K562 (cell line): ENCODE results near the gene OXSR1. TPM values are rescaled to one million over a fixed set of nuclear protein-coding genes. Genes with fewer than 3 reads are reported as not detected.
A peak's percentile ranks its signal among the peaks of the same experiment; 100 is the strongest.

Source experiments
- FOXJ3 ChIP-seq: sonication (generic); formaldehyde crosslinking; IDR thresholded peaks from 2 replicates; pipeline ENCODE4 v1.4.0; 2020; ENCODE audit warnings: mild to moderate bottlenecking, missing genetic modification reagents
- GATAD2B ChIP-seq: fragments of 450-650 bp; IDR thresholded peaks from 2 replicates; pipeline ENCODE4 v1.6.1; 2017; ENCODE audit warnings: mild to moderate bottlenecking, borderline replicate concordance
- HDAC1 ChIP-seq, 2 experiments: fragments of 450-650 bp; IDR thresholded peaks; 2 replicates each; pipeline ENCODE4 v1.6.1; 2016 to 2017; ENCODE audit warnings: inconsistent platforms in 1 of 2, mild to moderate bottlenecking in 1 of 2, moderate library complexity in 1 of 2
- MYC ChIP-seq, 2 experiments: fragments of 250-450 bp in 1 of 2; sonication (Bioruptor Pico) in 1 of 2; IDR thresholded peaks; 2 replicates each; pipeline versions ENCODE4 v1.5.1 to v1.6.1; 2012 to 2021; ENCODE audit warnings: low read depth in 2 of 2, borderline replicate concordance in 1 of 2, improper control_type of control experiment in 1 of 2, low read length in 1 of 2, mild to moderate bottlenecking in 1 of 2, moderate library complexity in 1 of 2
- PTRF ChIP-seq: fragments of 450-650 bp; IDR thresholded peaks from 2 replicates; pipeline ENCODE4 v1.6.1; 2016; ENCODE audit warnings: mild to moderate bottlenecking, missing genetic modification characterization, missing compliant biosample characterization
- PYGO2 ChIP-seq: fragments of 450-650 bp; IDR thresholded peaks from 2 replicates; pipeline ENCODE4 v1.6.1; 2016; ENCODE audit warnings: mild to moderate bottlenecking, missing genetic modification characterization, moderate library complexity, missing compliant biosample characterization
- RCOR1 ChIP-seq, 2 experiments: IDR thresholded peaks; 2 replicates each; pipeline ENCODE4 v1.6.1; 2012; ENCODE audit warnings: low read depth in 2 of 2, low read length in 2 of 2, borderline replicate concordance in 1 of 2, improper control_type of control experiment in 1 of 2
- TAF1 ChIP-seq: IDR thresholded peaks from 2 replicates; pipeline ENCODE4 v1.6.1; 2011; ENCODE audit warnings: mild to moderate bottlenecking, low read length, moderate library complexity; ENCODE audit not compliant: insufficient read depth, control insufficient read depth, severe bottlenecking; ENCODE audit errors: extremely low read depth
- TEAD1 ChIP-seq, 2 experiments: fragments of 450-650 bp in 1 of 2; sonication (generic) in 1 of 2; formaldehyde crosslinking; IDR thresholded peaks; 2 replicates each; pipeline versions ENCODE4 v1.4.0 to v1.8.0; 2020 to 2022; ENCODE audit warnings: mild to moderate bottlenecking in 2 of 2, missing genetic modification reagents in 1 of 2
- XRCC5 ChIP-seq: fragments of 200-400 bp; formaldehyde crosslinking; IDR thresholded peaks from 2 replicates; pipeline ENCODE4 v1.6.1; 2017; ENCODE audit warnings: low read depth, mild to moderate bottlenecking, low read length
- ZBTB8A ChIP-seq: fragments of 450-650 bp; IDR thresholded peaks from 2 replicates; pipeline ENCODE4 v1.6.1; 2018; ENCODE audit warnings: mild to moderate bottlenecking, moderate library complexity; ENCODE audit not compliant: partially characterized antibody
- ZNF174 ChIP-seq: fragments of 250-450 bp; sonication (Bioruptor Pico); IDR thresholded peaks from 2 replicates; pipeline ENCODE4 v1.4.0; 2020; ENCODE audit warnings: mild to moderate bottlenecking
- ZNF217 ChIP-seq: sonication (generic); formaldehyde crosslinking; IDR thresholded peaks from 2 replicates; pipeline ENCODE4 v1.8.0; 2022; ENCODE audit warnings: mild to moderate bottlenecking, missing genetic modification reagents
- ZNF253 ChIP-seq: fragments of 250-450 bp; sonication (Bioruptor Pico); conservative IDR thresholded peaks from 2 replicates; pipeline ENCODE4 v1.6.1; 2021; ENCODE audit warnings: mild to moderate bottlenecking
- ZNF436 ChIP-seq: fragments of 250-450, 450-650 bp; sonication (Bioruptor Pico); formaldehyde crosslinking; IDR thresholded peaks from 2 replicates; pipeline ENCODE4 v1.7.0; 2020; ENCODE audit warnings: mild to moderate bottlenecking
- ZNF76 ChIP-seq: fragments of 250-450 bp; sonication (Bioruptor Pico); IDR thresholded peaks from 2 replicates; pipeline ENCODE4 v1.4.0; 2020; ENCODE audit warnings: mild to moderate bottlenecking, moderate library complexity, borderline replicate concordance
- polyA plus RNA-seq, 8 experiments: library from polyadenylated mRNA; depleted of rRNA in 4 of 8; stranded (reverse) in 5 of 8; unstranded in 3 of 8; fragments of >200 nt; fragmentation: Nextera tagmentation in 2 of 8; fragmentation: Illumina TruSeq in 1 of 8; extraction: Ambion mirVana in 2 of 8; extraction: Trizol in 1 of 8; gene quantifications; 2 replicates each; pipeline versions ENCODE4 v1.2.1 to v1.2.3, GENCODE V29; 2011 to 2014; ENCODE audit warnings: inconsistent platforms in 1 of 8, missing spikeins in 1 of 8
- total RNA-seq, 7 experiments: library from RNA; depleted of rRNA in 6 of 7; stranded (reverse); fragments of >200 nt in 6 of 7; fragmentation: Illumina TruSeq in 2 of 7; extraction: Trizol in 2 of 7; gene quantifications; 2 replicates each; pipeline versions ENCODE4 v1.2.1 to v1.2.3, GENCODE V29; 2011 to 2021; ENCODE audit warnings: low replicate concordance in 1 of 7
- TF ChIP-seq, protein P1 (sequence below): fragments of 250-450 bp; sonication (Bioruptor Pico); IDR thresholded peaks from 2 replicates; pipeline ENCODE4 v1.5.0; 2021; ENCODE audit warnings: mild to moderate bottlenecking, borderline replicate concordance
- TF ChIP-seq, protein P2 (sequence below): fragments of 450-650 bp; IDR thresholded peaks from 2 replicates; pipeline ENCODE4 v1.6.1; 2017; ENCODE audit warnings: mild to moderate bottlenecking, moderate library complexity
- TF ChIP-seq, protein P3 (sequence below), 2 experiments: IDR thresholded peaks; 2 replicates each; pipeline ENCODE4 v1.6.1; 2011; ENCODE audit warnings: borderline replicate concordance in 1 of 2, control low read depth in 1 of 2, low read depth in 1 of 2, low read length in 1 of 2, mild to moderate bottlenecking in 1 of 2, mixed read lengths in 1 of 2, moderate library complexity in 1 of 2; ENCODE audit not compliant: insufficient read depth in 1 of 2, insufficient read length in 1 of 2, poor library complexity in 1 of 2, severe bottlenecking in 1 of 2; ENCODE audit errors: extremely low read depth in 1 of 2
- TF ChIP-seq, protein P4 (sequence below): fragments of 450-650 bp; formaldehyde crosslinking; IDR thresholded peaks from 2 replicates; pipeline ENCODE4 v1.4.0; 2020; ENCODE audit warnings: mild to moderate bottlenecking, moderate library complexity

Gene OXSR1
- total and polyA plus RNA-seq, 9 of the 15 experiments (the other 6 are each of a cell fraction or from before 2014, with no cell fraction given): 15.7 to 87.6 (median 48.7) TPM

DNA sequence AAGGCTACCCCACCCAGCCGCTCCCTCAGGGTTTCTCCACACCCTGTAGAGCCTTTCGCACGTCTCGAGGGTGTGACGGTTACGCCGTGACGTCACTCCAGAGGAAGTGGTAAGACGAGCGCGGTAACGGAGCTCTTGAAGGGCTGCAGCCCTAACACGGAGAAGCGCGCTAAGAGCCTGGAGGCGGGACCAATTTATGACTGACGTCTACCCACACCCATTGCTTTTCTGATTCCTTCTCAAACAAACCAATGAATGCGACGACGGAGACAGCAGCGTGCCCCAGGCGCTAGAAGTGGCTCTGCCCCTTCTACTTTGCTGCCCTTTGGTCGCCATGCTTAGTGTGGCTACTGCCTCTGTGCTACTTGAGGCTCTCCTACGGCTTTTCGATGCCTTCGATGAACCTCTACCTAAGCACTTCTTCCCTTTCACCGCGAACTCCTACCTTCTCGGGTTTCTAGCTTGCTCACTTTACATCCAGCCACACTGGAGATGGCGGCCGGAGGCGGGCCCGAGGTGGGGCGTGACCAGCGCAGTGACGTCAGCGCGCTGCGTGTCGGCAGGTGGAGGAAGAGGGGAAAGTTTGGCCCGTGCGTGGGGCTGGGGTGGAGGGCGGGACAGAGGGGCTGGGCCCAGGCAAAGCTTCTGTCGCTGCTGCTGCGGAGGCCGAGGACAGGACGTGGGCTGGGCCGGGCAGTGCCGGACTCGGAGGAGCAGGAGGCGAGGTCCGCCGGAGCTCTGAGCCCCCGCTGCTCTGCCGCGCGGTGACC is at the start of gene OXSR1 (continued):
- TF ChIP-seq, protein P1, sequence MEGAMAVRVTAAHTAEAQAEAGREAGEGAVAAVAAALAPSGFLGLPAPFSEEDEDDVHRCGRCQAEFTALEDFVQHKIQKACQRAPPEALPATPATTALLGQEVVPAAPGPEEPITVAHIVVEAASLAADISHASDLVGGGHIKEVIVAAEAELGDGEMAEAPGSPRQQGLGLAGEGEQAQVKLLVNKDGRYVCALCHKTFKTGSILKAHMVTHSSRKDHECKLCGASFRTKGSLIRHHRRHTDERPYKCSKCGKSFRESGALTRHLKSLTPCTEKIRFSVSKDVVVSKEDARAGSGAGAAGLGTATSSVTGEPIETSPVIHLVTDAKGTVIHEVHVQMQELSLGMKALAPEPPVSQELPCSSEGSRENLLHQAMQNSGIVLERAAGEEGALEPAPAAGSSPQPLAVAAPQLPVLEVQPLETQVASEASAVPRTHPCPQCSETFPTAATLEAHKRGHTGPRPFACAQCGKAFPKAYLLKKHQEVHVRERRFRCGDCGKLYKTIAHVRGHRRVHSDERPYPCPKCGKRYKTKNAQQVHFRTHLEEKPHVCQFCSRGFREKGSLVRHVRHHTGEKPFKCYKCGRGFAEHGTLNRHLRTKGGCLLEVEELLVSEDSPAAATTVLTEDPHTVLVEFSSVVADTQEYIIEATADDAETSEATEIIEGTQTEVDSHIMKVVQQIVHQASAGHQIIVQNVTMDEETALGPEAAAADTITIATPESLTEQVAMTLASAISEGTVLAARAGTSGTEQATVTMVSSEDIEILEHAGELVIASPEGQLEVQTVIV: no peak
- TF ChIP-seq ZNF217 (CRISPR knock-in tag) (no peak), XRCC5 (no peak; the same call in none of the 2 replicates), TEAD1 (CRISPR knock-in tag; IDR thresholded peaks at IDR 0.05) (0 out of 4 replicates have a peak, but pooled peaks of 1 of the 2 experiments have one; percentile 66), GATAD2B (peak; percentile 46; the same call in 1 of the 2 replicates), ZNF436 (no peak), MYC (IDR thresholded peaks at IDR 0.05; ENCODE audit: low read depth, low read length) (peak; percentile 76), MYC (CRISPR knock-in tag; IDR thresholded peaks at IDR 0.05; ENCODE audit: borderline replicate concordance, low read depth) (no peak), PTRF (tag) (no peak), FOXJ3 (CRISPR knock-in tag) (no peak), ZNF76 (no peak), TAF1 (peak; percentile 67), ZNF253 (no peak), HDAC1 (IDR thresholded peaks at IDR 0.05) (peak in 1 of 2 experiments; percentile 90; a peak in 1 of 4 replicates), ZBTB8A (no peak), RCOR1 (IDR thresholded peaks at IDR 0.05; ENCODE audit: borderline replicate concordance in 1 of 2, low read depth in 2 of 2, low read length in 2 of 2) (peak in 1 of 2 experiments; percentile 73; a peak in 2 of 4 replicates), ZNF174 (CRISPR knock-in tag) (no peak), PYGO2 (tag) (no peak)
- TF ChIP-seq, protein P2, sequence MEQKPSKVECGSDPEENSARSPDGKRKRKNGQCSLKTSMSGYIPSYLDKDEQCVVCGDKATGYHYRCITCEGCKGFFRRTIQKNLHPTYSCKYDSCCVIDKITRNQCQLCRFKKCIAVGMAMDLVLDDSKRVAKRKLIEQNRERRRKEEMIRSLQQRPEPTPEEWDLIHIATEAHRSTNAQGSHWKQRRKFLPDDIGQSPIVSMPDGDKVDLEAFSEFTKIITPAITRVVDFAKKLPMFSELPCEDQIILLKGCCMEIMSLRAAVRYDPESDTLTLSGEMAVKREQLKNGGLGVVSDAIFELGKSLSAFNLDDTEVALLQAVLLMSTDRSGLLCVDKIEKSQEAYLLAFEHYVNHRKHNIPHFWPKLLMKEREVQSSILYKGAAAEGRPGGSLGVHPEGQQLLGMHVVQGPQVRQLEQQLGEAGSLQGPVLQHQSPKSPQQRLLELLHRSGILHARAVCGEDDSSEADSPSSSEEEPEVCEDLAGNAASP: no peak
- TF ChIP-seq, protein P3, sequence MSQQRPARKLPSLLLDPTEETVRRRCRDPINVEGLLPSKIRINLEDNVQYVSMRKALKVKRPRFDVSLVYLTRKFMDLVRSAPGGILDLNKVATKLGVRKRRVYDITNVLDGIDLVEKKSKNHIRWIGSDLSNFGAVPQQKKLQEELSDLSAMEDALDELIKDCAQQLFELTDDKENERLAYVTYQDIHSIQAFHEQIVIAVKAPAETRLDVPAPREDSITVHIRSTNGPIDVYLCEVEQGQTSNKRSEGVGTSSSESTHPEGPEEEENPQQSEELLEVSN (IDR thresholded peaks at IDR 0.05; ENCODE audit: borderline replicate concordance in 1 of 2, extremely low read depth in 1 of 2, insufficient read depth in 1 of 2, insufficient read length in 1 of 2, low read depth in 1 of 2, low read length in 1 of 2, poor library complexity in 1 of 2, severe bottlenecking in 1 of 2): peak; percentile 89 to 90
- TF ChIP-seq, protein P4, sequence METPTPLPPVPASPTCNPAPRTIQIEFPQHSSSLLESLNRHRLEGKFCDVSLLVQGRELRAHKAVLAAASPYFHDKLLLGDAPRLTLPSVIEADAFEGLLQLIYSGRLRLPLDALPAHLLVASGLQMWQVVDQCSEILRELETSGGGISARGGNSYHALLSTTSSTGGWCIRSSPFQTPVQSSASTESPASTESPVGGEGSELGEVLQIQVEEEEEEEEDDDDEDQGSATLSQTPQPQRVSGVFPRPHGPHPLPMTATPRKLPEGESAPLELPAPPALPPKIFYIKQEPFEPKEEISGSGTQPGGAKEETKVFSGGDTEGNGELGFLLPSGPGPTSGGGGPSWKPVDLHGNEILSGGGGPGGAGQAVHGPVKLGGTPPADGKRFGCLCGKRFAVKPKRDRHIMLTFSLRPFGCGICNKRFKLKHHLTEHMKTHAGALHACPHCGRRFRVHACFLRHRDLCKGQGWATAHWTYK (CRISPR knock-in tag): peak; percentile 87; the same call in 1 of the 2 replicates
